Measurements from ENCODE around the gene CA6. TPM values are rescaled to one million over a fixed set of nuclear protein-coding genes. Genes with fewer than 3 reads are reported as not detected.
A peak's percentile ranks its signal among the peaks of the same experiment; 100 is the strongest.

The CA6 gene
- total and polyA plus RNA-seq, 2 donors (not counting 1 experiment from before 2014, with no cell fraction given), result not detected

DNA sequence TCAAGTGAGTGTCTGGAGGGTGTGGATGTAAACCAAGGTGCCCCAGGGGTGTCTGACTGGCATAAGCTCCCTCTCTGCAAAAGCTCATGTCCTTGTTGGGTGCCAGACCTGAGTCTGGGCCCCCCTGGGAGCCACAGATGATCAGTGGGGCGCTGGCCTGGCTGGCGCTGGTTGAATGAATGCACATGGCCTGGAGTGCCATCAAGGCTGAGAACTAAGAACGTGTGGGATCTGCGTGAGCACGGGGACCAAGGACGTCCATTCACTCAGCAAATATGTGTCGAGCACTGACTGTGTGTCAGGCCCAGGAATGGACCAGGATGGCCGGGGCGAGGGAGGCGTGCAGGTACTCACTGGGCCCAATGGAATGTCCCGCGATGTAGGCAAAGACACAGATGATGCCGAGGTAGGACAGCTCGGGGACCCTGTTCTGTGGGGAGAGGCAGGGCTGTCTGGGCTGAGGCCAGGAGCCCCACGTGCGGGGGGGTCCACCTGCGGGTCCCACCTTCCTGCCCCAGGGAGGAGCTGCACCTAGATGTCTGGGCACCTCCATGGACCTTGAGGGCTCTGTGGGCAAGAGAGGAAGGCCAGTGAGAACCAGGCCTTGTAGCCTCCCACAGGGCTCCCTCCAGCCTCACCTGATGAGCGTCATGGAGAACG, 61.4 kb downstream of the CA6 start:
- TF ChIP-seq EZH2 (IDR thresholded peaks at IDR 0.05; ENCODE audit: borderline replicate concordance, insufficient read depth, low read depth, low read length, poor library complexity, severe bottlenecking), result no peak
- no peak for TF ChIP-seq CTCF (IDR thresholded peaks at IDR 0.05)
- H3K79me2 ChIP-seq (ENCODE audit: control insufficient read depth, insufficient read depth, low read length), result no peaks in the 10 kb centered on the region
- H3K27me3 ChIP-seq (replicated peaks in 1 of 4; ENCODE audit: control extremely low read depth in 1 of 4, control insufficient read depth in 3 of 4, insufficient read depth in 4 of 4, low read length in 3 of 4), result peaks cover 0 to 11% (median 2%) of the 10 kb centered on the region in 4 experiments
- Mint-ChIP-seq H3K9me3 (ENCODE audit: insufficient read depth) (no peaks in the 10 kb centered on the region), H3K4me3 (no peak overlapping the region), H3K27ac (no peak overlapping the region), H3K27me3 (peaks cover 17% of the 10 kb centered on the region), H3K4me1 (peaks cover 44% of the 10 kb centered on the region)
- DNase-seq (no peak), ATAC-seq (ENCODE audit: low read depth) (no peak)
- H3K4me3 ChIP-seq (ENCODE audit: control extremely low read depth in 1 of 5, extremely low read depth in 1 of 5, insufficient read depth in 1 of 5, low read depth in 2 of 5, low read length in 4 of 5), result no peak overlapping the region
- intact Hi-C loops (cut with micrococcal nuclease), result loop anchor here (5.0 to 10.0 kb wide), 2 partner anchors 70 to 188 kb away; no protein-coding TSS in a partner anchor
- H3K9me3 ChIP-seq (ENCODE audit: control extremely low read depth in 1 of 3, control insufficient read depth in 2 of 3, insufficient read depth in 1 of 3, low read length in 2 of 3), result peaks cover 0 to 3% (median 0%) of the 10 kb centered on the region in 3 donors
- H3K36me3 ChIP-seq (replicated peaks in 1 of 2; ENCODE audit: control extremely low read depth in 1 of 2, control insufficient read depth in 1 of 2, extremely low read depth in 1 of 2, insufficient read depth in 2 of 2, low read length in 1 of 2), result no peaks in the 10 kb centered on the region
- H4K20me1 ChIP-seq (ENCODE audit: control insufficient read depth, insufficient read depth, low read length, poor library complexity, severe bottlenecking), result no peaks in the 10 kb centered on the region
- H3K4me2 ChIP-seq (replicated peaks; ENCODE audit: low read depth, low read length, poor library complexity, severe bottlenecking), result peak overlapping the region; percentile 25
- H3K4me1 ChIP-seq (ENCODE audit: control insufficient read depth in 2 of 2, insufficient read depth in 2 of 2, low read length in 2 of 2), result peaks cover 20 to 41% of the 10 kb centered on the region in 2 donors
- POLR2A ChIA-PET, result no interaction called here
- CTCF ChIA-PET, result interaction anchor here (0.8 to 6.9 kb wide), 4 partner anchors 32 to 189 kb away, joined by 3 to 95 read pairs (median 8); no protein-coding TSS in a partner anchor
- H2AFZ ChIP-seq (ENCODE audit: insufficient read depth, low read depth, low read length, poor library complexity, severe bottlenecking), result no peak overlapping the region
- 95% methylated on average over 19 of the region's 19 CpGs for WGBS (ENCODE audit: insufficient coverage)
- no peak overlapping the region for H3K27ac ChIP-seq (ENCODE audit: low read length in 2 of 2)
- no peak overlapping the region for H3K9ac ChIP-seq (ENCODE audit: low read length)

- ChIA-PET POLR2A (no interaction called here), CTCF (interaction anchor here (1.0 to 6.9 kb wide), 4 partner anchors 29 to 189 kb away, joined by 3 to 95 read pairs (median 4); no protein-coding TSS in a partner anchor)
- 51% methylated on average over 7 of the region's 10 CpGs for WGBS (ENCODE audit: insufficient coverage)
- H3K4me2 ChIP-seq (replicated peaks; ENCODE audit: low read depth, low read length, poor library complexity, severe bottlenecking), result peak overlapping the region; percentile 18
- no peak overlapping the region for H3K27ac ChIP-seq (ENCODE audit: low read length in 2 of 2)
- no peak for TF ChIP-seq EZH2 (IDR thresholded peaks at IDR 0.05; ENCODE audit: borderline replicate concordance, insufficient read depth, low read depth, low read length, poor library complexity, severe bottlenecking)
- no peak for TF ChIP-seq CTCF (IDR thresholded peaks at IDR 0.05)
- intact Hi-C loops (cut with micrococcal nuclease), result loop anchor here (5.0 to 10.0 kb wide), 2 partner anchors 69 to 187 kb away; no protein-coding TSS in a partner anchor
- Mint-ChIP-seq H3K4me1 (peaks cover 44% of the 10 kb centered on the region), H3K27me3 (peaks cover 11% of the 10 kb centered on the region), H3K27ac (peak overlapping the region; percentile 37), H3K9me3 (ENCODE audit: insufficient read depth) (no peaks in the 10 kb centered on the region), H3K4me3 (peak overlapping the region; percentile 59)
- no peak overlapping the region for H3K9ac ChIP-seq (ENCODE audit: low read length)
- H2AFZ ChIP-seq (ENCODE audit: insufficient read depth, low read depth, low read length, poor library complexity, severe bottlenecking), result no peak overlapping the region
- DNase-seq (peak; percentile 48), ATAC-seq (ENCODE audit: low read depth) (peak; percentile 29)
- peaks cover 20 to 41% of the 10 kb centered on the region in 2 donors for H3K4me1 ChIP-seq (ENCODE audit: control insufficient read depth in 2 of 2, insufficient read depth in 2 of 2, low read length in 2 of 2)
- peaks cover 0 to 11% (median 2%) of the 10 kb centered on the region in 4 experiments for H3K27me3 ChIP-seq (replicated peaks in 1 of 4; ENCODE audit: control extremely low read depth in 1 of 4, control insufficient read depth in 3 of 4, insufficient read depth in 4 of 4, low read length in 3 of 4)
- no peaks in the 10 kb centered on the region for H3K79me2 ChIP-seq (ENCODE audit: control insufficient read depth, insufficient read depth, low read length)
- H3K4me3 ChIP-seq (ENCODE audit: control extremely low read depth in 1 of 5, extremely low read depth in 1 of 5, insufficient read depth in 1 of 5, low read depth in 2 of 5, low read length in 4 of 5), result no peak overlapping the region
- peaks cover 0 to 3% (median 0%) of the 10 kb centered on the region in 3 donors for H3K9me3 ChIP-seq (ENCODE audit: control extremely low read depth in 1 of 3, control insufficient read depth in 2 of 3, insufficient read depth in 1 of 3, low read length in 2 of 3)
- H4K20me1 ChIP-seq (ENCODE audit: control insufficient read depth, insufficient read depth, low read length, poor library complexity, severe bottlenecking), result no peaks in the 10 kb centered on the region
- H3K36me3 ChIP-seq (replicated peaks in 1 of 2; ENCODE audit: control extremely low read depth in 1 of 2, control insufficient read depth in 1 of 2, extremely low read depth in 1 of 2, insufficient read depth in 2 of 2, low read length in 1 of 2), result no peaks in the 10 kb centered on the region
Measured at GRCh38 chr1:9008236-9008635, 62.6 kb downstream of the CA6 start.
